Muscle layer of colon (tissue), 2 donors: ENCODE results near the gene EEA1.
"Not testable (repeated sequence)": the region's sequence is repeated elsewhere in the genome, so short reads cannot be mapped to it uniquely, and the experiment has no call there.

Source experiments
- H3K27ac ChIP-seq: one replicate; pipeline ENCODE4 v1.7.0; 2013; ENCODE audit warnings: low read depth, mild to moderate bottlenecking, low read length, moderate library complexity
- H3K27me3 ChIP-seq, 2 donors: one replicate each; pipeline ENCODE4 v1.7.0; 2013; ENCODE audit warnings: low read length in 2 of 2, mild to moderate bottlenecking in 2 of 2; ENCODE audit not compliant: insufficient read depth in 2 of 2, control insufficient read depth in 1 of 2
- H3K36me3 ChIP-seq: one replicate; pipeline ENCODE4 v1.7.0; 2013; ENCODE audit warnings: mild to moderate bottlenecking, low read length; ENCODE audit not compliant: insufficient read depth
- H3K4me1 ChIP-seq: one replicate; pipeline ENCODE4 v1.7.0; 2013; ENCODE audit warnings: mild to moderate bottlenecking, low read length; ENCODE audit not compliant: insufficient read depth
- H3K4me3 ChIP-seq, 2 donors: one replicate each; pipeline ENCODE4 v1.7.0; 2013; ENCODE audit warnings: low read length in 2 of 2, low read depth in 1 of 2, mild to moderate bottlenecking in 1 of 2, moderate library complexity in 1 of 2
- H3K9ac ChIP-seq: one replicate; pipeline ENCODE4 v1.7.0; 2013; ENCODE audit warnings: low read length
- H3K9me3 ChIP-seq: one replicate; pipeline ENCODE4 v1.7.0; 2013; ENCODE audit warnings: mild to moderate bottlenecking, low read length
- donor health status: abdominal sarcoma.
- donor health status: Adenocarcinoma of cecum.

Gene EEA1

DNA sequence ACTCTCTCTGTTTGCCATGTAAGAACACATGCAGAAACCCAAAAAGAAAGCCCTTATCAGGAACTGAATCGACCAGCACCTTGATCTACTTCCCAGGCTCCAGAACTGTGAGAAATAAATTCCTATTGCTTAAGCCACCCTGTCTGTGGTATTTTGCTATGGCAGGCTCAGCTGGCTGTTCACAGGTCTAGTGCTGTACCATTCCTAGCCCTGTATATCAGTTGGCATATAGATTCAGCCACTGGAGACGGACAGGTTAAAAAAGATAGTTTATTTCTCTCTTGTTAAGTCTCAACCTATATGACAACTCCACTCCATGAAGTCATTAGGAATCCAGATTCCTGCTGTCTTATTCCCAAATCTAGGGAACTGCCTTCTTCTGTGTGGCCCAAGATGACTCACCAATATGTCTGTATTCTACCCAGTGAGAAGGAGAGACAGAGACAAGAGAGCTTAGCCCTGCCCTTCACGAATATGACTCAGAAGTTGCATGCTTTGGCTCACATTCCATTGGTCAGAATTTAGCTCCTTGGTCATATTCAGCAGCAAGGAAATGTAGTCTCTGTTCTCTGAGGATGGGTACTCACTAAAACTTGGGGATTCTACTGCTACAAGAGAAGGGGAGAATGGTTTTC, 169.3 kb downstream of the EEA1 start:
- Histone ChIP-seq H3K27me3 (no peaks in the 10 kb centered on the region), H3K4me1 (no peaks in the 10 kb centered on the region), H3K36me3 (no peaks in the 10 kb centered on the region), H3K9me3 (no peaks in the 10 kb centered on the region), H3K9ac (no peak overlapping the region), H3K4me3 (no peak overlapping the region), H3K27ac (no peak overlapping the region)

DNA sequence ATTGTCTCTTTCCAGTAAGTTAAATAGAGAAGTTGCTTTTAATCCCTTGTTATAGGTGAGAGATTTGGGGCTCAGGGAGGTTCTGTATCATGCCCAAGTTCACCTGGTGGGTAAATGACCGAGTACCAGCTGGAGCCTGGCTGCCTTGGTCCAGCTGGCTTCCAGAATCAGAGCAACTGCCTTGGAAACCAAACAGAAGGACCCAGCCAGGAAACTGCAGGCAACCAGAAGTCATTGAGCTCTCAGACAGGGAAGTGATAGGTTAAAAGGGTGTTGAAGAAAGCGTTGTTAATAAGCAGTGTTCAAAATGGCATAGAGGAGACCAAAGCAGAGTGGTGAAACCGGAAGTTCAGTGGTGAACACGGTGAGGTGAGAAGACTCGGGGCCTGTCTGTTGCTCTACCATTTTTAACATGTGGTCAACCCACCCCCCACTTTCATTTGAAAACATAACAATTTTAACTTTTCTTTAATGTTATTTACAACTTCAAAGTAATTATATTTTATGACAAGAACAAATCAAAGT, 171.4 kb downstream of the EEA1 start:
- Histone ChIP-seq H3K4me1 (no peaks in the 10 kb centered on the region), H3K27ac (no peak overlapping the region), H3K36me3 (no peaks in the 10 kb centered on the region), H3K27me3 (no peaks in the 10 kb centered on the region), H3K9ac (no peak overlapping the region), H3K4me3 (no peak overlapping the region), H3K9me3 (no peaks in the 10 kb centered on the region)

DNA sequence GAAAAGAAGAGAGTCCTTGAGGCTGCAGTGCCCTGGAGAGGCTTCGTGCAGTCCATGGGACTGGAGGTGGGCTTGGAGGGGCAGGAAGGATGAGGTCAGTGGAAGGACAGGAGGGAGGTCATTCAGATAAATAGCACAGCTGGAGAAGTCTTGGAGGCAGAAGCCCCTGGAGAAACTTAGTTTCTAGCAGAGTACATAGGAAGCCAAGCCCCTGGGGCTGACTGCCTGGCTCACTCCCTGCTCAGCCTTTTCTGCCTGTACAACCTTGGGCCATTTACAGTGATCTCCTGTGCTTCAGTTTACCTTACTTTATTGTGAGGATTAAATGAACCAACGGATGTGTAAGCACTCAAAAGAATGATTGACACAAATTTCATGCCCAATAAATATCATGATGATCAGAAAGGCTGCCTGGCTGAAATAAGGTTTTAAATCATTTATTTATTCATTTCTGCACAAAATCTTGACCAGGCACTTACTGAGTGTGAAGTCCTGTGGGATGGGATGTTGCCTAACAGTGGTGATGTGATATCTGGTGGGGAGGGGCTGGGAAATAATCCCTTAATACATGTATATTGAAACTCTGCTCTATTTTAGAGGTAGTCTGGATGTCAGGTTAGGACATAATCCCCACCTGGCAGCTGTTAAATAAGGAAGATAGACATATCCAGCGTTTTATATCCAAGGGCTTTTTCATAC, 172.0 kb downstream of the EEA1 start:
- no peak overlapping the region for H3K4me3 ChIP-seq
- H3K9me3 ChIP-seq = no peaks in the 10 kb centered on the region
- H3K4me1 ChIP-seq = no peaks in the 10 kb centered on the region
- H3K36me3 ChIP-seq = no peaks in the 10 kb centered on the region
- H3K27me3 ChIP-seq = no peaks in the 10 kb centered on the region
- no peak overlapping the region for H3K9ac ChIP-seq
- no peak overlapping the region for H3K27ac ChIP-seq

DNA sequence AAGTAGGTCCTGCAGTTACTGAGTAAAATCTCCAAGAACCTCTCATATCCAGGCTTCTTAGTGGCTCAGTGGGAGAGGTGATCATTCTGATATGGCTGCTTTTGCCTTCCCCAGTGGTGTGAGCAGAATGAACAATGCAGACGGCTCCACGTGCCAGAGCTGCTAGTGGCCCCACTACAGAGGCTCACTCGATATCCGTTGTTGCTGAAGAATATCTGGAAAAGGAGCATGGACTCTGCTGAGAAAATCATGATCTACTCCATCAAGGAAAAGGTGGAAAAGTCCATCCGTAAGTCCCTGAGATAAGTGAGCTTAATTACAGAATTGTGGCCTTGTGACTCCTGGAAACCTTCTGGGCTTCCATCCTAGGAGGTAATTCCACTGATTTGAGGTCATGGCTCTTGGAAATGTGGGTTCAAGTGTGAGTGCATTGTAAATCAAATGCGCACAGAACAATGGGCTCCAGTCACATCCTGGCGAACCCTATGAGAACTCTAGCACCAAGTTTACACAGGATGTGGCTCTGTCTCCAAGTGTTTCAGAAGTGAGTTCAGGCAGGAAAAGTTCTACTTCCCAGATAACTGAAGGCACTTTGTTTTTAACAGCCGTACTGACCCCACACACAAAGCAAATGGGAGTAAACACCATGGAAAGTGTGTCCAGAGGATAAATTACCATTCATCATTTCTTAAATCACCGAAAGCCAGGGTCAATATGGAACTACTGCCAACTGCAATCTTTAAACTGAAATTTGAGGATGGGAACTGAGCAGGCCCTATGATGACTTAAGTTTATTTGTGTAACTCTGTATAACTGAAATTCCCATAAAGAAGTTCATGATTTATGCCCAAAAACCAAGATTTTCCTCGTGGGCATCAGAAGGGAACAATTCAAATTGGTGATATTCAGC, 174.9 kb downstream of the EEA1 start:
- H3K27ac ChIP-seq = no peak overlapping the region
- H3K4me1 ChIP-seq = no peaks in the 10 kb centered on the region
- no peak overlapping the region for H3K4me3 ChIP-seq
- no peaks in the 10 kb centered on the region for H3K27me3 ChIP-seq
- H3K36me3 ChIP-seq = no peaks in the 10 kb centered on the region
- no peak overlapping the region for H3K9ac ChIP-seq
- no peaks in the 10 kb centered on the region for H3K9me3 ChIP-seq

DNA sequence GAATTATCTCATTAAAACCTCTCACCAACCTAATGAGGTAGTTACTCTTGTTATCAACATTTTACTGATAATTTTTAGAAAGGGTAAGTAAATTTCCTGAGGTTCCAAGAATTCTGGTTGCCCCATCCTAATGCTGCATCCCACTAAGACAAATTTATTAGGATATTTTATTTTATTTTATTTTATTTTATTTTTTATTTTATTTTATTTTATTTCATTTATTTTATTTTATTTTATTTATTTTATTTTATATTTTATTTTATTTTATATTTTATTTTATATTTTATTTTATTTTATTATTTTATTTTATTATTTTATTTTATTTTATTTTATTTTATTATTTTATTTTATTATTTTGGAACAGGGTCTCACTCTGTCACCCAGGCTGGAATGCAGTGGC, 179.4 kb downstream of the EEA1 start:
- H3K9me3 ChIP-seq, H3K4me3 ChIP-seq, H3K27me3 ChIP-seq, H3K9ac ChIP-seq, H3K4me1 ChIP-seq, H3K27ac ChIP-seq, H3K36me3 ChIP-seq: not testable (repeated sequence)

DNA sequence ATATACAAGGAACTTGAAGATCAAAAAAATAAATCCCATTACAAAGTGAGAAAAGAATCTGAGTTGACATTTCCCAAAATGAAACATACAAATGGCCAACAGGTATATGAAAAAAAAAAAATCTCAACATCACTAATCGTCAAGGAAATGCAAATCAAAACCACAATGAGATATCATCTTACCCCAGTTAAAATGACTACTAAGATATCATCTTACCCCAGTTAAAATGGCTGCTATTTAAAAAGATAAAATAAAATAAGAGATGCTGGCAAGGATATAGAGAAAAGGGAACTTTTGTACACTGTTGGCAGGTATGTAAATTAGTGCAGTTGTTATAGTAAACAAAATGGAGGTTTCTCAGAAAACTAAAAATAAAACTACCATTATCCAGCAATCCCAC, 181.9 kb downstream of the EEA1 start:
- Histone ChIP-seq H3K9ac (no peak overlapping the region), H3K4me1 (no peaks in the 10 kb centered on the region), H3K4me3 (no peak overlapping the region), H3K9me3 (no peaks in the 10 kb centered on the region), H3K36me3 (no peaks in the 10 kb centered on the region), H3K27me3 (no peaks in the 10 kb centered on the region), H3K27ac (no peak overlapping the region)

DNA sequence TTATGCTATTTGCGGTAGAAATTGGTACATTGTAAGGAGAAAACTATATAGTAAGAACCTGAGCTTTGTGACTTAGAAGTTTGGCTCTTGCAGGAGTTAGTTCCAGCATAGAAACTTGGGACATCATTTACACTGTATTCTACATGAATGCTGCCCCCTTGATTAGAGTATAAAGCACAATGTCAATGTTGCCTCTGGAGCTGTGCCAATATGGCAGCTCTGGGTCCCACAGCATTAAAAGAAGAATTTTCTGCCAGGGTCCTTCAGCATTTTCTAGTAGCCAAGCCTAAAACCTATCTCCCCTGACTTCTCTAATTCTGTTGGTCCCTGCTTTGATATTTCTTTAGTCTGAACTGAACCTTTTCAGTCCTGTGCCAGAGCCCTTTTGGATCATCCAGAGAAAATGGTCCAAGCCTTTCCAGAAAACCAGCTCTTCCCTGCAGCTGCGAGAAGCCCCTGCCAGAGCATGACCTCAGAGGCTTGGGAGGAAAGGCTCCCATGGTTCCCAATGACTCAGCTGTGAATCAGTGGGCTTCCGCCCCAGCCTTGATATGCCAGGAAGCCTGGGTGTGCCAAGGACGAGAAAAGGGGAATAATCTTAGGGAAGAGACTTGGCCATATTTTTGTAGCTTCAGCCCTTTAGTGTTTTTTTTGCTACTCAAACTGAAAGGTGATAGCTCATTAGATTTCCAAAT, 183.1 kb downstream of the EEA1 start:
- Histone ChIP-seq H3K4me3 (no peak overlapping the region), H3K9me3 (no peaks in the 10 kb centered on the region), H3K27ac (peak overlapping the region; percentile 58), H3K9ac (no peak overlapping the region), H3K27me3 (no peaks in the 10 kb centered on the region), H3K36me3 (no peaks in the 10 kb centered on the region), H3K4me1 (no peaks in the 10 kb centered on the region)

DNA sequence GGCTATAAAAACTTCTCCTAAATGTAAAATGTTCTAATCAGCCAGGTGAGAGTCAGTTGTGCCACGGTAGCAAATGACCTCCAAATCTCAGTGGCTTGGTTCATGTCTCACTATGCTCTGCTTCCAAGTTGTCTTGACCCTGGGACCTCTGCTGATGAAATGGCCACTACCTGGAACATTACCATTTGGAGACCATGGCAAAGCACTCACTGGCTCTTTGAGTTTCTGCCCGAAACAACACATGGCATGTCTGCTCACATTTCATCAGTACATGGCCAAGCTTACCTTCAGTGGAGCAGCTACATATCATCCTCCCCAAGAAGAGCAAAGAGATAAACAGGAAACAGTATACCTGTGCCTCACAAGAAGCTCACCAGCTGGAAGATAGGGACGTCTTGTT, 186.1 kb downstream of the EEA1 start:
- H3K36me3 ChIP-seq = no peaks in the 10 kb centered on the region
- no peaks in the 10 kb centered on the region for H3K27me3 ChIP-seq
- H3K9me3 ChIP-seq = no peaks in the 10 kb centered on the region
- H3K4me3 ChIP-seq = no peak overlapping the region
- H3K9ac ChIP-seq = no peak overlapping the region
- H3K4me1 ChIP-seq = no peaks in the 10 kb centered on the region
- no peak overlapping the region for H3K27ac ChIP-seq

DNA sequence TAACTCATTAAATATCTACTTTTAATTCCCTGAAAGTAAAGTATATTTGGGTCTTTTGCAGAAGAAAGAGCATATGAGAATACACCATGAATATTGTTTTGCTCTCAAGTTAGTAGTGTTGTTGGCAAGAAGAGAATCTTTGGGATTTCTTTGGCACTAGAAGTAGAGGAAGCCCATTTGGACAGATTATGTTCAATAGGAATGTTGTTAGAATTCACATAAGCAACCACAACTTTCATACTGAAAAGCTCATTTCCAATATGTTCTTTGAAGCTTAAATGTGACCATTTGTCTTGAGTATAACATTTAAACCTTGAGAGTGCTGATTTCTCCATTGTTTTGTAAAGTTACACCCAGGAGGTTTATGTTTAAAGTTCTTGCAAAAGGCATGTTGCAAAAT, 188.7 kb downstream of the EEA1 start:
- H3K27me3 ChIP-seq = no peaks in the 10 kb centered on the region
- H3K4me3 ChIP-seq = no peak overlapping the region
- peaks cover under 1% of the 10 kb centered on the region for H3K4me1 ChIP-seq
- no peak overlapping the region for H3K9ac ChIP-seq
- no peak overlapping the region for H3K27ac ChIP-seq
- H3K9me3 ChIP-seq = no peaks in the 10 kb centered on the region
- no peaks in the 10 kb centered on the region for H3K36me3 ChIP-seq

DNA sequence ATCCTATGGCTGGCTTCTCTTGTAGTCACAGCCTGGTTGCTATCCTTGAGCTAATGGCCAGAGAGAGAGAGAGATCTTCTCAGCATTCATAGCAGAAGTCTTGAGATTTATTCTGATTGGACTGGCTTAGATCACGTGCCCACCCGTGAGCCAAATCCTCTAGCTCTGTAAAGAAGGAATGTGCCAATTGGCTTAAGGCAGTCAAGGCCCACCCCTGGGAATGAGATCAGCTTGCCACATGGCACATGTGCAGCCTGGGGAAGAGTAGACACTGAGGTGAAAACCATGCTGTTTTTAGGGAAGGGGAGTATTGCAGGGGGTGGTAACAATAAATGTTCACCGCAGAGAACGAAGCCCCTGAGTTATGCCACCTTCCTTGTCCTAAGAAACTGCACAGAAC, 190.0 kb downstream of the EEA1 start:
- Histone ChIP-seq H3K27me3 (no peaks in the 10 kb centered on the region), H3K4me3 (no peak overlapping the region)

More for the DNA sequence above, 190.0 kb downstream of the EEA1 start:
- Histone ChIP-seq H3K9ac (no peak overlapping the region), H3K27ac (no peak overlapping the region), H3K4me1 (peaks cover 5% of the 10 kb centered on the region), H3K9me3 (no peaks in the 10 kb centered on the region), H3K36me3 (no peaks in the 10 kb centered on the region)
